BLaER1 treated with 17β-estradiol and CSF1 and Interleukin-3, amounts not matched to agents 10 nM and 100 nM (cell line): ENCODE measurements around the gene DIPK1C.

Experiments used
- H3K27ac ChIP-seq, 11 experiments: shearing (Covaris generic); formaldehyde crosslinking; 2 replicates each; pipeline ENCODE4 v1.8.1; 2022
- H3K27me3 ChIP-seq, 11 experiments: shearing (Covaris generic); formaldehyde crosslinking; 2 replicates each; pipeline ENCODE4 v1.8.1; 2022
- H3K36me3 ChIP-seq, 11 experiments: shearing (Covaris generic); formaldehyde crosslinking; 2 replicates each; pipeline ENCODE4 v1.8.1; 2022
- H3K4me1 ChIP-seq, 10 experiments: shearing (Covaris generic); formaldehyde crosslinking; 2 replicates each; pipeline ENCODE4 v1.8.1; 2022
- H3K4me2 ChIP-seq, 11 experiments: shearing (Covaris generic); formaldehyde crosslinking; 2 replicates each; pipeline ENCODE4 v1.8.1; 2022
- H3K4me3 ChIP-seq, 10 experiments: shearing (Covaris generic); formaldehyde crosslinking; 2 replicates each; pipeline ENCODE4 v1.8.1; 2022
- H3K9ac ChIP-seq, 11 experiments: shearing (Covaris generic); formaldehyde crosslinking; 2 replicates each; pipeline ENCODE4 v1.8.1; 2022
- H3K9me3 ChIP-seq, 11 experiments: shearing (Covaris generic); formaldehyde crosslinking; replicated peaks in 1 of 11; 2 replicates each; pipeline ENCODE4 v1.8.1; 2022
- H4K20me1 ChIP-seq, 11 experiments: shearing (Covaris generic); formaldehyde crosslinking; 2 replicates each; pipeline ENCODE4 v1.8.1; 2022
- Cebpa-rat ChIP-seq, 11 experiments: shearing (Covaris generic); IDR thresholded peaks; 2 replicates each; pipeline ENCODE4 v1.8.1; 2022

The DIPK1C gene

DNA sequence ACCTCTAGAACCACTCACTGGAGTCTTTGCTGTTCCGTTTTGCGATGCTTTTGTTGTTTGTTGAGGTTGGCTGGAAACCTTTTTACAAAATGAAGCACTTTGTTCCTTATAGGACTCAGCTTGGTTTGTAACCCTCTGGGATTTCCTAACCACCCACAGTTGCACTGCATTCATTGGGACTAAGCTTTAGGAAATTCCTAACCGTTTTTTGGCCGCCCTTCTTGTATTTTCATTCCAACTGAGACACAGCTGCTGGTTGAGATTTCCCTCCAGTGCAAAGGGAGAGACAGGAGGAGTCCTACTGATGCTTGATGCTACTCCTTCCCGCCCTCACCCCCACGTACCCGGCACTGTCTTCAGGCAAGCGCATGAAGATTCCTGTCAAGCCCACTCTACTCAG is 6.1 kb upstream of the DIPK1C start:
- H3K4me2 ChIP-seq, result no peak overlapping the region
- TF ChIP-seq Cebpa-rat (IDR thresholded peaks at IDR 0.05), result no peak

DNA sequence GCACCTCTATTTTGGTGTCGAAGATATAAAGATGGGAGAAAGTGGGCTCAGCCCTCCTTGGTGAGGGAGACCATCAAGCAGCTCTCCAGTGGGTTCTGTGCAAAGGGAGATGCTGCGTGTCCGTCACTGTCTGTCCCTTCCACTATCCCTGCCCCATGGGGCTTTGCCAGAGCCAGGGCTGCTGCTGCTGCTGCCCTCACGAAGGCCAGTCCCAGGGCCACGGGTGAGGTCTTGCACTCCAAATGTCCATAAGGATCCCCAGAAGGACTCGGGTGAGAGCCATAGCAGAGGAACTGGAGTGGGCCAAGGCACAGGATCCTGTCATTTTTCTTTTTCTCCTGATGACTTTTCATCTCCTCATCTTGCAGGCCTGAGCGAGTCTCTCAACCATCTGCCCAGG is 3.7 kb upstream of the DIPK1C start:
- H3K36me3 ChIP-seq, result no peaks in the 10 kb centered on the region
- peaks cover 0 to 15% (median 0%) of the 10 kb centered on the region in 11 experiments; a peak in 1 of 22 replicates for H4K20me1 ChIP-seq
- peaks cover 19 to 48% (median 43%) of the 10 kb centered on the region in 10 experiments for H3K4me1 ChIP-seq
- peak overlapping the region in 7 of 11 experiments; percentile 5 to 78 (median 26); a peak in 10 of 22 replicates for H3K4me2 ChIP-seq
- TF ChIP-seq Cebpa-rat (IDR thresholded peaks at IDR 0.05), result no peak
- no peak overlapping the region for H3K4me3 ChIP-seq
- H3K9me3 ChIP-seq, result peaks cover 0 to 18% (median 6%) of the 10 kb centered on the region in 11 experiments; a peak in 6 of 22 replicates
- H3K9ac ChIP-seq, result no peak overlapping the region
- peaks cover 27 to 33% (median 30%) of the 10 kb centered on the region in 11 experiments; a peak in 21 of 22 replicates for H3K27me3 ChIP-seq
- no peak overlapping the region for H3K27ac ChIP-seq

More for the DNA sequence above, 6.1 kb upstream of the DIPK1C start:
- Histone ChIP-seq H3K9me3 (peaks cover 0 to 22% (median 7%) of the 10 kb centered on the region in 11 experiments; a peak in 10 of 22 replicates), H4K20me1 (peaks cover 0 to 4% (median 0%) of the 10 kb centered on the region in 11 experiments; a peak in 1 of 22 replicates), H3K4me3 (no peak overlapping the region), H3K4me1 (peaks cover 6 to 36% (median 33%) of the 10 kb centered on the region in 10 experiments; a peak in 18 of 20 replicates), H3K9ac (no peak overlapping the region), H3K36me3 (no peaks in the 10 kb centered on the region), H3K27me3 (peaks cover 3 to 9% (median 6%) of the 10 kb centered on the region in 11 experiments; a peak in 18 of 22 replicates), H3K27ac (no peak overlapping the region)

DNA sequence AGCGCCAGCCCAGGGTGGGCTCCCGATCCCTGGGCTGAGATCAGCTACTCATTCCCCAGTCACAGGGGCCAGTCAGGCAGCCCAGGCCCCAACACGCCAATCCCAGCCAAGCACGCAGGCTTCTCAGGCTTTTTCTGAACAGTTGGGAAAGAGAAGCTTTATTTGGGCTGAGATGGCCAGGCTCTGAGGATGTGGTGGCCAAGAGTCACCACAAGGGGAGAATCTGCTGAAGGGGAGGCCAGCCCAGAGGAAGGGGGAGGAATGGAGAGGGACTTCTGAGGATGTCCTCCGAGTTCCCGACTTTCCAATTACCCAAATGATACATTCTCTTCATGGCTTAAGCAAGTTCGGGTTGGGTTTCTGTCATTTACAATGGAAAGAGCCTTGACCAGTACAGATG is 2.8 kb upstream of the DIPK1C start:
- Histone ChIP-seq H3K4me3 (no peak overlapping the region), H4K20me1 (peaks cover 0 to 15% (median 0%) of the 10 kb centered on the region in 11 experiments; a peak in 1 of 22 replicates), H3K9me3 (peaks cover 0 to 18% (median 5%) of the 10 kb centered on the region in 11 experiments; a peak in 5 of 22 replicates), H3K4me1 (peaks cover 28 to 55% (median 52%) of the 10 kb centered on the region in 10 experiments), H3K36me3 (0 out of 22 replicates have a peak, but pooled peaks cover 0 to 4% (median 0%) of the 10 kb centered on the region in 11 experiments), H3K9ac (peak overlapping the region in 5 of 11 experiments; percentile 6 to 97 (median 95); a peak in 7 of 22 replicates), H3K4me2 (peak overlapping the region; percentile 6 to 100 (median 90); a peak in 20 of 22 replicates), H3K27me3 (peaks cover 36 to 42% (median 38%) of the 10 kb centered on the region in 11 experiments; a peak in 21 of 22 replicates), H3K27ac (peak overlapping the region in 7 of 11 experiments; percentile 28 to 98 (median 94); a peak in 13 of 22 replicates)
- TF ChIP-seq Cebpa-rat (IDR thresholded peaks at IDR 0.05), result no peak

DNA sequence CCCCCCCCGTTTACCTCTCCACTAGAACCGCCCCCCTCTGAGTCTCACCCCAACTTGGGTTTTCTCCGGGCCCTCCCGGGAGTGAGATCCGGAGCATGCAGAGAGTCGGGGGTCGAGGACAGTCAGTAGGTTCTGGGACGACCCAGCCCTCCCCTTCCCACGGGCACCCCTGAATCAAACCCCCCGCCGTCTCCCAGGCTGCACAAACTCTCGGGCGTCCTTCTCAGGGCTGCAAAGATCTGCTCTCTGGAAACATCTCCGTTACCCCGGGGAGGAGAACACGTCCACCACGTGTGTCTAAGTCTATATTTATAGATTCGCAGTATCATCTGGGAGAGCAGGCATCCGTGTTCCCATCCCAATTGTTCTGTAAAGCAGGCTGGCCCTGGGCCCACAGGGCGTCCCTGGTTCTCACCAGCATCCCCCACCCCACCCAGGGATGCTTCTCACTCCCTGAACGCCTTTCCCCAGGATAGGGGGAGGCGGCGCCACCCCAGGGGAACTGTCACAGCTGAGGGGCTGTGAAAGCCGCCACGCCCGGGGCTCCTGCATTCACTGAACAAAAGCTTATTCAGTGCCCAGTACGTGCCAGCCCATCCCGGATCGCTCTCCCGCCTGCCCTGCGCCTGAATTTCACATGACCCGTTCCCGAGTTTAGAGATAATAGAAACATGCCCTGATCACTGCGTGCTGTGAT is 765 bp upstream of the DIPK1C start:
- peak overlapping the region in 8 of 11 experiments; percentile 79 to 98 (median 94); a peak in 17 of 22 replicates for H3K27ac ChIP-seq
- peaks cover 0 to 15% (median 0%) of the 10 kb centered on the region in 11 experiments; a peak in 1 of 22 replicates for H4K20me1 ChIP-seq
- TF ChIP-seq Cebpa-rat (IDR thresholded peaks at IDR 0.05), result no peak
- H3K4me1 ChIP-seq, result peaks cover 42 to 75% (median 72%) of the 10 kb centered on the region in 10 experiments
- peak overlapping the region in 10 of 11 experiments; percentile 69 to 98 (median 94); a peak in 17 of 22 replicates for H3K9ac ChIP-seq
- H3K9me3 ChIP-seq, result peaks cover 0 to 4% (median 2%) of the 10 kb centered on the region in 11 experiments; a peak in 3 of 22 replicates
- peaks cover 0 to 22% (median 11%) of the 10 kb centered on the region in 11 experiments; a peak in 12 of 22 replicates for H3K36me3 ChIP-seq
- peaks cover 37 to 53% (median 42%) of the 10 kb centered on the region in 11 experiments; a peak in 21 of 22 replicates for H3K27me3 ChIP-seq
- peak overlapping the region; percentile 77 to 100 (median 91) for H3K4me2 ChIP-seq
- peak overlapping the region; percentile 63 to 98 (median 90) for H3K4me3 ChIP-seq

DNA sequence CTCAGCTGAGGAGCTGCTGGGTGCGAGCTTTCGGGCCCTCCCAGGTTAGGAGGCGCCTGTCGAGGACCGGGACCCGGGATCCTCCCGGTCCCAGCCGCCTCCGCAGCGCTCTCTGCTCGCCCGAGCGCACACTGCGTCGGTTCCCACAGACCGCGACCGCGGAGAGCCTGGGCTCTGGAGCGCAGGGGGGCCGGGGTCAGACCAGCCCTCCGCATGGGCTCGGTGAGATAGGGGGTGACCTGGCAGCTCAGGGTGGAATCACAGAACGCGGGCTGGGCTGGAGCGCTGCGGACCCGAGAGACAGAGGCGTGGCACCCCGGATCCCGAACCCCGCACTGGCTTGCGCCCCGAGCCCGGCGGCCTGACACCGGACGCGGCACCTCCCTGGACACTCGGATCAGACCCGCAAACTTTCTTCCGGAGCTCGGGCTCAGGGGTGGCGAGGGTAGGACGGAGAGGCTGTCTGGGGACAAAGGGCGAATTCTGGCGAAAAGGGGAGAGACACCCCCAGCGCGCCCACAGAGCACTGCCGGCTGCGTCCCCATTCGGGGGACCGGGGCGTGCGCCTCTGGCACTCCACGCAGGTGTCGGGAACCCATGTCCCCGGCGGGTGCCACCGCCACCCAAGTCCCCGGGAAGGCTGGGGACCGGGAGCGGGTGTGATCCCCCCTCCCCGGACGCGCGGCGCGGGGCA is 612 bp downstream of the DIPK1C start:
- peak overlapping the region; percentile 77 to 100 (median 91) for H3K4me2 ChIP-seq
- H3K27me3 ChIP-seq, result peaks cover 37 to 53% (median 42%) of the 10 kb centered on the region in 11 experiments; a peak in 21 of 22 replicates
- TF ChIP-seq Cebpa-rat (IDR thresholded peaks at IDR 0.05), result no peak

DNA sequence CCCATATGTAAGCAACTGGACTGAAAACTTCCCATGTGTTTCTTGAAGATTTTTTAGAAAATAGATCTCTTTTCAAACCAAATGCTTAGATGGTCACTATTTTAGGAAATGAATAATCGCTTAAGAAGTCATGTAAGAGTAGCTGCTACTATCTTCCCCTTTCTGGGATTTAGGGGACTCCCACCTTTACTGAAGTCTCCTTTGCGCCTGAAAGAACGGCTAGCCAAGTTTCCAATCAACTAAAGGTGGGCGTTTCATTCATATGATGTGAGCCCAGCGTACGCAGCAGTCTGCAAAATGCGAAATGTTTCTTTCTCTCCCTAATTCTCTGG is 1.1 kb downstream of the DIPK1C start:
- Histone ChIP-seq H3K36me3 (peaks cover 0 to 40% (median 28%) of the 10 kb centered on the region in 11 experiments; a peak in 14 of 22 replicates), H3K4me1 (peaks cover 42 to 86% (median 82%) of the 10 kb centered on the region in 10 experiments), H4K20me1 (peaks cover 0 to 15% (median 0%) of the 10 kb centered on the region in 11 experiments; a peak in 2 of 22 replicates), H3K4me3 (peak overlapping the region; percentile 63 to 98 (median 90)), H3K27ac (peak overlapping the region in 9 of 11 experiments; percentile 60 to 98 (median 94); a peak in 18 of 22 replicates), H3K9me3 (no peaks in the 10 kb centered on the region), H3K27me3 (peaks cover 37 to 53% (median 42%) of the 10 kb centered on the region in 11 experiments; a peak in 21 of 22 replicates), H3K4me2 (peak overlapping the region; percentile 77 to 100 (median 91)), H3K9ac (peak overlapping the region; percentile 51 to 98 (median 94))
- no peak for TF ChIP-seq Cebpa-rat (IDR thresholded peaks at IDR 0.05)

More for the DNA sequence above, 612 bp downstream of the DIPK1C start:
- peaks cover 42 to 85% (median 81%) of the 10 kb centered on the region in 10 experiments for H3K4me1 ChIP-seq
- peaks cover 0 to 15% (median 0%) of the 10 kb centered on the region in 11 experiments; a peak in 1 of 22 replicates for H4K20me1 ChIP-seq
- H3K4me3 ChIP-seq, result peak overlapping the region; percentile 63 to 98 (median 90)
- H3K36me3 ChIP-seq, result peaks cover 0 to 35% (median 22%) of the 10 kb centered on the region in 11 experiments; a peak in 13 of 22 replicates
- H3K9ac ChIP-seq, result peak overlapping the region; percentile 51 to 98 (median 94)
- H3K27ac ChIP-seq, result peak overlapping the region in 9 of 11 experiments; percentile 60 to 98 (median 94); a peak in 19 of 22 replicates
- no peaks in the 10 kb centered on the region for H3K9me3 ChIP-seq

DNA sequence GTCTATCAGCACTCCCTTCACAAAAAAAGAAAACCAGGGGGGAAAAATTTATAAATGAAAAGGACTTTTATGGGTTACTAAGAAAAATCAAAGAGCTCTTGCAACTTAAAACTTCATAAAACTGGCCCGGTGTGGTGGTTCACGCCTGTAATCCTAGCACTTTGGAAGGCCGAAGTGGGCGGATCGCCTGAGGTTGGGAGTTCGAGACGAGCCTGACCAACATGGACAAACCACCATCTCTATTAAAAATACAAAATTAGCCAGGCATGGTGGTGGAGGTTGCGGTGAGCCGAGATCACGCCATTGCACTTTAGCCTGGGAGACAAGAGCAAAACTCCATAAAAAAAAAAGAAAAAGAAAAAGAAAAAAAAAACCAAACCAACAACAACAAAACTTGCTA is 1.7 kb downstream of the DIPK1C start:
- Histone ChIP-seq H3K27me3 (peaks cover 37 to 53% (median 42%) of the 10 kb centered on the region in 11 experiments; a peak in 21 of 22 replicates), H3K36me3 (peaks cover 0 to 42% (median 34%) of the 10 kb centered on the region in 11 experiments; a peak in 14 of 22 replicates), H3K9ac (peak overlapping the region in 10 of 11 experiments; percentile 69 to 98 (median 94); a peak in 18 of 22 replicates), H3K27ac (peak overlapping the region in 8 of 11 experiments; percentile 79 to 98 (median 94); a peak in 17 of 22 replicates), H3K4me2 (peak overlapping the region; percentile 77 to 100 (median 91); a peak in 21 of 22 replicates), H4K20me1 (peaks cover 0 to 15% (median 0%) of the 10 kb centered on the region in 11 experiments; a peak in 2 of 22 replicates), H3K4me3 (peak overlapping the region in 8 of 10 experiments; percentile 77 to 98 (median 92); a peak in 16 of 20 replicates), H3K4me1 (peaks cover 42 to 87% (median 82%) of the 10 kb centered on the region in 10 experiments), H3K9me3 (no peaks in the 10 kb centered on the region)
- TF ChIP-seq Cebpa-rat (IDR thresholded peaks at IDR 0.05), result no peak
